Endothelial cell of umbilical vein (primary cell): Measurements from ENCODE around the gene NGF. TPM values are rescaled to one million over a fixed set of nuclear protein-coding genes. Genes with fewer than 3 reads are reported as not detected.
"Not testable (repeated sequence)": the region's sequence is repeated elsewhere in the genome, so short reads cannot be mapped to it uniquely, and the experiment has no call there.

Experiments
- BruUV-seq: library from RNA; stranded (reverse); fragments of 400-500 nt; replicated peaks from 2 replicates; lab custom pipeline; 2021; lab: Mats Ljungman, UMichigan
- CTCF ChIA-PET: fragments of 300-600, 350-600 bp; sonication (Branson Sonifier 250); formaldehyde crosslinking; loops from one replicate; lab custom pipeline; 2021; ENCODE audit warnings: antibody characterized with exemption, inconsistent platforms; lab: Charles Lee
- POLR2A ChIA-PET: fragments of 300-600, 350-600 bp; sonication (Branson Sonifier 250); formaldehyde crosslinking; loops from one replicate; lab custom pipeline; 2021; ENCODE audit warnings: antibody characterized with exemption, inconsistent platforms; lab: Charles Lee
- DNase-seq: peaks from one replicate; pipeline ENCODE4 v3.0.0-alpha.2; 2011; ENCODE audit warnings: low read depth, low spot score
- FAIRE-seq: peaks from 2 replicates; lab custom pipeline; 2011; peaks lifted over from hg19 to GRCh38; lab: Jason Lieb, UNC
- H2AFZ ChIP-seq: 2 replicates; pipeline ENCODE4 v1.6.0; 2012; ENCODE audit warnings: low read depth, low read length, control low read depth, inconsistent platforms
- H3K27ac ChIP-seq: 2 replicates; pipeline ENCODE4 v1.5.1; 2011; ENCODE audit warnings: low read depth, mild to moderate bottlenecking, control low read depth, low read length, moderate library complexity; ENCODE audit not compliant: insufficient read depth
- H3K27me3 ChIP-seq, 2 experiments: 2 replicates each; pipeline versions ENCODE4 v1.6.0 to v1.6.1; 2011; ENCODE audit warnings: low read length in 2 of 2, mixed read lengths in 1 of 2; ENCODE audit not compliant: control insufficient read depth in 2 of 2, insufficient read depth in 2 of 2
- H3K36me3 ChIP-seq, 2 experiments: 2 replicates in 1 of 2; 3 replicates in 1 of 2; pipeline ENCODE4 v1.5.1; 2011; ENCODE audit warnings: low read length in 2 of 2, mild to moderate bottlenecking in 1 of 2, moderate library complexity in 1 of 2; ENCODE audit not compliant: control insufficient read depth in 2 of 2, insufficient read depth in 2 of 2; ENCODE audit errors: extremely low read depth in 1 of 2
- H3K4me1 ChIP-seq: 3 replicates; pipeline ENCODE4 v1.5.1; 2011; ENCODE audit warnings: mild to moderate bottlenecking, low read length; ENCODE audit not compliant: control insufficient read depth, insufficient read depth; ENCODE audit errors: extremely low read depth
- H3K4me2 ChIP-seq: 2 replicates; pipeline ENCODE4 v1.6.1; 2011; ENCODE audit warnings: low read length, control low read depth, mixed read lengths; ENCODE audit not compliant: insufficient read depth
- H3K4me3 ChIP-seq, 3 experiments: fragments of 200-600 bp in 1 of 3; sonication (generic), shearing (Covaris generic) in 1 of 3; replicated peaks in 1 of 3; 2 replicates each; pipeline ENCODE4 v1.5.1; 2011 to 2016; ENCODE audit warnings: control low read depth in 3 of 3, low read length in 3 of 3, mild to moderate bottlenecking in 2 of 3, inconsistent platforms in 1 of 3, low read depth in 1 of 3, moderate library complexity in 1 of 3; ENCODE audit not compliant: insufficient read depth in 1 of 3
- H3K79me2 ChIP-seq: 2 replicates; pipeline ENCODE4 v1.6.0; 2012; ENCODE audit warnings: low read length, inconsistent platforms; ENCODE audit not compliant: control insufficient read depth, insufficient read depth
- H3K9ac ChIP-seq: replicated peaks from 2 replicates; pipeline ENCODE3; 2011; ENCODE audit warnings: low read length, control low read depth; ENCODE audit not compliant: insufficient read depth; ENCODE audit errors: extremely low read depth
- H3K9me1 ChIP-seq: replicated peaks from 3 replicates; pipeline ENCODE4 v1.6.0; 2011; ENCODE audit warnings: mild to moderate bottlenecking, low read length; ENCODE audit not compliant: control insufficient read depth, insufficient read depth; ENCODE audit errors: extremely low read depth
- H3K9me3 ChIP-seq: replicated peaks from 2 replicates; pipeline ENCODE4 v1.5.1; 2012; ENCODE audit warnings: low read length, inconsistent platforms; ENCODE audit not compliant: control insufficient read depth, insufficient read depth
- H4K20me1 ChIP-seq: replicated peaks from 2 replicates; pipeline ENCODE3; 2011; ENCODE audit warnings: mild to moderate bottlenecking, low read length; ENCODE audit not compliant: control insufficient read depth, insufficient read depth; ENCODE audit errors: extremely low read depth
- EZH2 ChIP-seq: IDR thresholded peaks from 2 replicates; pipeline ENCODE4 v1.6.1; 2012; ENCODE audit warnings: borderline replicate concordance, low read depth, mild to moderate bottlenecking, moderate library complexity, low read length, inconsistent platforms; ENCODE audit not compliant: severe bottlenecking
- GATA2 ChIP-seq: IDR thresholded peaks from 2 replicates; pipeline ENCODE4 v1.7.0; 2011; ENCODE audit warnings: low read depth, mild to moderate bottlenecking, moderate library complexity, mixed read lengths, low read length; ENCODE audit not compliant: insufficient read length, insufficient read depth
- JUN ChIP-seq: IDR thresholded peaks from 2 replicates; pipeline ENCODE4 v1.6.1; 2011; ENCODE audit warnings: borderline replicate concordance, low read depth; ENCODE audit not compliant: insufficient read length, insufficient read depth
- MYC ChIP-seq: IDR thresholded peaks from one replicate; pipeline ENCODE4 v1.6.1; 2011; ENCODE audit warnings: mild to moderate bottlenecking, low read depth, low read length
- POLR2A ChIP-seq: IDR thresholded peaks from 2 replicates; pipeline ENCODE4 v1.6.1; 2012; ENCODE audit warnings: low read depth, mild to moderate bottlenecking, control low read depth, low read length
- POLR2AphosphoS5 ChIP-seq: IDR thresholded peaks from 2 replicates; pipeline ENCODE4 v1.6.1; 2012; ENCODE audit warnings: low read depth, mild to moderate bottlenecking, control low read depth, low read length, moderate library complexity; ENCODE audit not compliant: insufficient read depth
- dilution Hi-C: fragments of 300-500 bp; cut with MboI; formaldehyde crosslinking; loops from one replicate; pipeline ENCODE4 v1.15.0; 2019; ENCODE audit warnings: low sequenced_read_pairs; ENCODE audit not compliant: extremely low pct_ligation_motif_present
- intact Hi-C: fragments of 100-400 bp; cut with micrococcal nuclease; formaldehyde crosslinking; loops from one replicate; pipeline ENCODE4 v1.10.0; 2022
- polyA plus RNA-seq, 4 experiments: library from polyadenylated mRNA; depleted of rRNA in 3 of 4; stranded (reverse) in 3 of 4; unstranded in 1 of 4; fragments of >200 nt; gene quantifications; 2 replicates each; pipeline versions ENCODE4 v1.2.1 to v1.2.3, GENCODE V29; 2011 to 2012; ENCODE audit warnings: missing spikeins in 1 of 4
- total RNA-seq: library from RNA; stranded (reverse); gene quantifications from 2 replicates; pipeline ENCODE4 v1.2.3, GENCODE V29; 2021

NGF gene
- total and polyA plus RNA-seq, 2 donors (not counting 3 experiments of a cell fraction or from before 2014, with no cell fraction given): not detected

DNA sequence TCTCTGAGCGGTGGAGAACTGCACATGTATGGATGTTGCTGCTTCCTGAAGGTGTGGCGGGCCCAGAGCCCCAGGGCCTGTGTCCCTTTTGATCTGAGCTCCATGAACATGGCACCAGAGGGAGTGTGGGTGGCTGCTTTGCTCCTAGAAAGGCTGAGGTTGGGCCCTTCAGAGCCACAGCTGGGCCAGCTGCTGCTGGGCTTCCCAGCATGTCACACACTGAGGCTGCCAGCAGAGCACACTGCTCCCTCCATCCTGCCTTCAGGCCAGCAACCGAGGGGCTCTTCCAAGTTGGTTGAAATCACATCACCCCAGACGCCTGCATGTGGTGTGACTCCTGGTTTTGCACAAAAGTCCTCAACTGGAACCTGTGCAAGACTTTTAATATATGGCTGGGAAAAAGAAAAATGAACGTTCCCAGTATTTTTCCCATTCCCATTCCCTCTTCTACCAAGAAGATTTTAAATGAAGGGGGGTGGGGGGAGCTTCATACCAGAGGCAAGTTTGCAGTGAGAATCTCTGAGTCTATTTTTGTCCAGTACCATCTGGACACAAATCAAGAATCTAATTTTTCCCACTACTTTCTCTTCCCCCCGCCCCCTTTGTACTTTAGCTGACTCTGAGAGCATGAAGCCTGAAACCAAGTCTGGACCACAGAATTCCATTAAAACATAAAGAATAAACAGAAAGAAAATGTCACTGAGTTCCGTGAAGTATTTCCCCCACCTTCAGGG is 26.2 kb upstream of the NGF start:
- dilution Hi-C loops: no loop called here
- Histone ChIP-seq H3K36me3 (no peaks in the 10 kb centered on the region), H2AFZ (no peak overlapping the region), H3K9me1 (no peaks in the 10 kb centered on the region), H3K4me1 (no peaks in the 10 kb centered on the region), H4K20me1 (no peaks in the 10 kb centered on the region), H3K9me3 (no peaks in the 10 kb centered on the region), H3K27me3 (no peaks in the 10 kb centered on the region), H3K4me3 (no peak overlapping the region), H3K4me2 (no peak overlapping the region), H3K27ac (no peak overlapping the region), H3K9ac (no peak overlapping the region), H3K79me2 (no peaks in the 10 kb centered on the region)
- no TSS peak for BruUV-seq
- TF ChIP-seq GATA2 (no peak), MYC (no peak), POLR2A (no peak), POLR2AphosphoS5 (no peak), EZH2 (no peak)
- ChIA-PET CTCF (interaction anchor here (0.6 kb wide), 1 partner anchor 125 kb away, joined by 3 read pairs; no protein-coding TSS in a partner anchor), POLR2A (no interaction called here)
- FAIRE-seq: no peak
- intact Hi-C loops: no loop called here
- DNase-seq: no peak

DNA sequence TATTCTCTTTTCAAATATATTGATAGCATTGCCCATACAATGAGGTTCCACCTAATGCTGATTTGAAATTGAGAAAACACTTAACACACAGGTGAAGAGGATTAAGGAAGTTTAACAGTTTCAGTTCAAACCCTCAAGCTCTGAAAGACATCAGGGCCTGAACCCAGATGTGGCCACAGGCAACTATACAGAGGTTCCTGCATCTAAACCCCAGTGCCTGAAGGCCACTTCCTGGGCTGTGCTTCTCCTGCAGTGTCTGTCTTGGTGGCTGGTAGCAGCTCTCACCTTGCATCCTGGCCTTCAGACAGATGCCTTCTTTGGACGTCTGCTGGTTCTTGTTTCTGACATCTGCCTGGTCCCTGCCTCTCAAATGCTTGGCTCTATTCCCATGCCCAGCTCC is 25.1 kb upstream of the NGF start:
- FAIRE-seq: no peak
- H3K4me3 ChIP-seq: no peak overlapping the region
- dilution Hi-C loops: no loop called here
- no TSS peak for BruUV-seq
- DNase-seq: no peak
- H3K4me1 ChIP-seq: no peaks in the 10 kb centered on the region
- H3K9ac ChIP-seq: no peak overlapping the region
- no peak for TF ChIP-seq JUN
- no peaks in the 10 kb centered on the region for H3K27me3 ChIP-seq
- H3K4me2 ChIP-seq: no peak overlapping the region
- ChIA-PET CTCF (no interaction called here), POLR2A (no interaction called here)
- no peaks in the 10 kb centered on the region for H3K36me3 ChIP-seq
- no peak overlapping the region for H2AFZ ChIP-seq
- intact Hi-C loops: no loop called here
- no peak overlapping the region for H3K27ac ChIP-seq
- no peaks in the 10 kb centered on the region for H4K20me1 ChIP-seq
- no peaks in the 10 kb centered on the region for H3K79me2 ChIP-seq
- no peaks in the 10 kb centered on the region for H3K9me1 ChIP-seq
- H3K9me3 ChIP-seq: no peaks in the 10 kb centered on the region

DNA sequence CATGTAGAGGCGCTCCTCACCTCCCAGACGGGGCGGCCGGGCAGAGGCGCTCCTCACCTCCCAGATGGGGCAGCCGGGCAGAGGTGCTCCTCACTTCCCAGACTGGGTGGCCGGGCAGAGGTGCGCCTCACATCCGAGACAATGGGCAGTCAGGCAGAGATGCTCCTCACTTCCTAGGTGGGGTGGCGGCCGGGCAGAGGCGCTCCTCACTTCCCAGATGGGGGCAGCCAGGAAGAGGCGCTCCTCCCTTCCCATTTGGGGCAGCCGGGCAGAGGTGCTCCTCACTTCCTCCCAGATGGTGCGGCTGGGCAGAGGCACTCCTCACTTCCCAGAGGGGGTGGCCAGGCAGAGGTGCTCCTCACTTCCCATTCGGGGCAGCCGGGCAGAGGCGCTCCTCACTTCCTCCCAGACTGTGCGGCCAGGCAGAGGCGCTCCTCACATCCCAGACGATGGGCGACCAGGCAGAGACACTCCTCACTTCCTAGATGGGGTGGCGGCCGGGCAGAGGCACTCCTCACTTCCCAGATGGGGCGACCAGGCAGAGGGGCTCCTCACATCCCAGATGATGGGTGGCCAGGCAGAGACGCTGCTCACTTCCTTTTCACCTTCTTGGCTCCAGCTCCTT is 22.6 kb upstream of the NGF start:
- DNase-seq, BruUV-seq, FAIRE-seq, H3K36me3 ChIP-seq, H3K27me3 ChIP-seq, intact Hi-C loops, H3K79me2 ChIP-seq, POLR2A ChIA-PET, H3K9ac ChIP-seq, H3K27ac ChIP-seq, CTCF ChIA-PET, H3K9me1 ChIP-seq, dilution Hi-C loops, H3K4me2 ChIP-seq, H3K9me3 ChIP-seq, H3K4me1 ChIP-seq, H3K4me3 ChIP-seq, H2AFZ ChIP-seq, H4K20me1 ChIP-seq: not testable (repeated sequence)
